Measurements from ENCODE around the gene ADAM10.

DNA sequence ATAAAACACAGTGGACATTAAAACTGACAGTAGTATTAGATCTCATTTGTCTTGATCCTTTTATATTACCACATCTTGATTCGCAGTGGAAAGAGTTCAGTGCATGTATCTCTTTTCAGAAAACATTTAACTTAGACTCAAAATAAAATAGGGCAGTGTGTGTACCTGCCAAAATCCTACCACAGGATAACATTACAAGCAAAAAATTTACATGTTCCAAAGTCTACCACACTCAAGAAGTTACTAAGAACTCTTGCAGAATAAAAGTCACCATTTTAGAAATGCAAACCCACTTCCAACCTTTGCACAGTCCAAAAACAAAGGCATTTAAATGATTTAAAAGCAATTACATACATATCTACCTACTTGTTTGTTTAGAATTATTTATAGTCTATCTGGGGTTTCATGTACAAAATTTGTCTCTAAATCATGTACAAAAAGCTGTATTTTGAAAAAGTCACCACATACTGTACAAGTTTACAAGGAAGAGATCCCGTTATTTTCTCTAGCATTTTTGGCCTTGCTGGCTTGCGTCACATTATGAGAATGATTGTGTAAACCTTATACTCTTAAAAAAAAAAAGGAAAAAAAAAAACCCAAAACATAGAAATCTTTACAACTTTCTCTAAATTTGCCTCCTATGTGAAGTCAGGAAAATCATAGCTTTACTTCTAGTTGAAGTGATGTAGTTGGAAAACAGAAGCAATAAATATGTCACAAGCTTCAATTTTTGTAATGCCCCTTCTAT lies 153.8 kb downstream of the ADAM10 start:
- TF ChIP-seq, protein P1, sequence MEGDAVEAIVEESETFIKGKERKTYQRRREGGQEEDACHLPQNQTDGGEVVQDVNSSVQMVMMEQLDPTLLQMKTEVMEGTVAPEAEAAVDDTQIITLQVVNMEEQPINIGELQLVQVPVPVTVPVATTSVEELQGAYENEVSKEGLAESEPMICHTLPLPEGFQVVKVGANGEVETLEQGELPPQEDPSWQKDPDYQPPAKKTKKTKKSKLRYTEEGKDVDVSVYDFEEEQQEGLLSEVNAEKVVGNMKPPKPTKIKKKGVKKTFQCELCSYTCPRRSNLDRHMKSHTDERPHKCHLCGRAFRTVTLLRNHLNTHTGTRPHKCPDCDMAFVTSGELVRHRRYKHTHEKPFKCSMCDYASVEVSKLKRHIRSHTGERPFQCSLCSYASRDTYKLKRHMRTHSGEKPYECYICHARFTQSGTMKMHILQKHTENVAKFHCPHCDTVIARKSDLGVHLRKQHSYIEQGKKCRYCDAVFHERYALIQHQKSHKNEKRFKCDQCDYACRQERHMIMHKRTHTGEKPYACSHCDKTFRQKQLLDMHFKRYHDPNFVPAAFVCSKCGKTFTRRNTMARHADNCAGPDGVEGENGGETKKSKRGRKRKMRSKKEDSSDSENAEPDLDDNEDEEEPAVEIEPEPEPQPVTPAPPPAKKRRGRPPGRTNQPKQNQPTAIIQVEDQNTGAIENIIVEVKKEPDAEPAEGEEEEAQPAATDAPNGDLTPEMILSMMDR (IDR thresholded peaks at IDR 0.05), result no peak
- no peak for TF ChIP-seq POLR2A (IDR thresholded peaks at IDR 0.05)

Data from Peyer's patch (tissue), 4 donors.